Esophagus squamous epithelium (tissue), 4 donors: ENCODE measurements around the gene LIMCH1.

Source experiments
- CTCF ChIP-seq, 6 experiments: fragments of 450-650 bp in 4 of 6; fragments of 200-600 bp in 2 of 6; sonication (generic) in 2 of 6; IDR thresholded peaks; one replicate each; pipeline ENCODE4 v1.5.1; 2016 to 2019; ENCODE audit warnings: antibody characterized with exemption in 6 of 6, mild to moderate bottlenecking in 4 of 6, moderate library complexity in 4 of 6
- POLR2A ChIP-seq, 4 donors: fragments of 450-650 bp; IDR thresholded peaks; one replicate each; pipeline ENCODE4 v1.6.1; 2017; ENCODE audit warnings: antibody characterized with exemption in 4 of 4, mild to moderate bottlenecking in 4 of 4, moderate library complexity in 3 of 4

DNA sequence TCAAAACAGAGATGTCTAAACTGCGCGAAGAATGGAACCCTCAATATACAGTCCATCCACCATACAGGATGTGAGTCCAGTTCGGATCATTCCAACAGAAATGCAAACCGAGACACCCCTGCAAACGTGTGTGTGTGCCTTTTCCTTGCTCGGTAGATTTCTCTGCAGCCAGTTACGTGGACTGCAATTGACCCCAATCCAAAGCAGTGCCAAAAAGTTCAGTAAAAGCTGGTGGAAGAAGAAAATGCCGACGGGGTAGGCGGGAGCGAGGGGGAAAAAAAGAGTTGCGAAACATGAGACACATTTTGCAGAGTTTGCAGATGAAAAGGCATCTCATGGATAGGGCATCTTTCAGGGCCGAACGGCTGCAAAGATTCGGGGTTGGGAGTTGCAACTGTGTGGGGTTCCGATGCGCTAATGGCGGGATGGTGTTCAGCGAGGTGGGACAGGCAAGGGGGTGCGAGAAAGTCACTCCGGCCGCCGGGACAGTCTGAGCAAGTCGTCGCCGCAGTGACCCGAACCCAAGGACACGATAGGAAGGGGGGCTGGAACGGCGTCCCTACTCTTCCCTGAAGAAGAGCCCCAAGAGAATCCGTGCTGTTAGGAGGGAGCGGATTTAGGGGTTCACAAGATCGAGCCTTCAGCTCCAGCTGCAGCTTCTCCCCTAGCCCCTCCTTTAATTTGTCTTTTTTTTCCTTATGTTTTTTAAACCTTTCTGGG, 206.8 kb downstream of the LIMCH1 start:
- TF ChIP-seq CTCF (IDR thresholded peaks at IDR 0.05) (no peak), POLR2A (IDR thresholded peaks at IDR 0.05) (no peak)
